ENCODE measurements around the gene SRGAP3. TPM values are rescaled to one million over a fixed set of nuclear protein-coding genes. Genes with fewer than 3 reads are reported as not detected.

The SRGAP3 gene
- total and polyA plus RNA-seq, 7 experiments from 2014 or later, result 1.4 to 6.0 (median 4.6) TPM

DNA sequence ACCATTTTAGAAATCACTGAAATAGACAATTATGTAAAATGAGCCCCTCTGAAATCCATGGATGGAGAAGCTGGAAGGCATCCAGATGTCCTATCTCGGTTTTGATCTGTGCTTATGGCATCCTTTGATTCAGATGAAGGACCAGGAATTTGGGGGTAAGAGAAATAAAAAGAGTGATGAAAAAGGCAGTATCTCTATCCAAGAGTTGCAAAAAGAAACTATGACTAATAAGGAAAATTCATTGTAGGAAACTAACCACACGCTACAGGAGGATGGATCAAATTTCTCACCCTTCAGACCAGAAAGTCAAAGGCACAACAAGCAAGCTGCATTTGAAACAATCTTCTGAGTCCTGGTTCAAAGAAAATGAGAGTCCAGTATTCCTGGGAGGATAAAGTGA, 34.8 kb downstream of the SRGAP3 start:
- ChIA-PET CTCF (no interaction called here), POLR2A (no interaction called here)
- no peaks in the 10 kb centered on the region for H3K9me3 Mint-ChIP-seq
- H3K4me3 ChIP-seq (ENCODE audit: low read length), result no peak overlapping the region
- no peaks in the 10 kb centered on the region for H3K27me3 ChIP-seq (ENCODE audit: control insufficient read depth in 2 of 2, insufficient read depth in 2 of 2, low read length in 2 of 2)
- H3K4me1 ChIP-seq (ENCODE audit: control insufficient read depth in 2 of 2, insufficient read depth in 2 of 2, low read length in 2 of 2), result no peaks in the 10 kb centered on the region
- no peak overlapping the region for H3K27ac Mint-ChIP-seq
- intact Hi-C loops (cut with micrococcal nuclease), result no loop called here
- H3K27ac ChIP-seq (ENCODE audit: low read depth, low read length), result no peak overlapping the region
- no peaks in the 10 kb centered on the region for H3K9me3 ChIP-seq (ENCODE audit: control insufficient read depth in 2 of 3, low read length in 3 of 3)
- H3K36me3 ChIP-seq (ENCODE audit: control insufficient read depth in 2 of 3, insufficient read depth in 3 of 3, low read length in 3 of 3), result no peaks in the 10 kb centered on the region
- H3K4me3 Mint-ChIP-seq, result no peak overlapping the region
- no peaks in the 10 kb centered on the region for H3K27me3 Mint-ChIP-seq
- no peaks in the 10 kb centered on the region for H3K36me3 Mint-ChIP-seq
- DNase-seq, result no peak
- no peak for ATAC-seq
- peaks cover 0 to 8% (median 4%) of the 10 kb centered on the region in 7 donors for H3K4me1 Mint-ChIP-seq

DNA sequence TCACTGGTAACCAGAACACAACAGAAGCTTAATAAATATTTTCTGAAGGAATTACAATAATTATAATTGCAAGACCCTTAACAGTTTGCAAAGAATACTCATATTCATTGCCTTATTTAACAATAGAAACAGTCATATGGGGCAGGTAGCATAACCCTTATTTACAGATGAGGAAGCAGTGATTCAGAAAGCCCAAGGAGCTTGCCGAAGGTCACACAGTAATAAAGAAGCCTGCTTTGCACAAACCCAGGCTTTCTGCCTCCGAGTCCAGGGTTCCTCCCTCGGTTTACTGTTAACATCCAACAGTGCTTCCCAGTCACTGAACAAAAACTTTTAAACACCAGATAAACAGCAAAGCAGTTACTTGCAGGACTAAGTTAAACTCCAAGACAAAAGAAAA, 35.3 kb downstream of the SRGAP3 start:
- ChIA-PET CTCF (no interaction called here), POLR2A (no interaction called here)
- H3K9me3 ChIP-seq (ENCODE audit: control insufficient read depth in 2 of 3, low read length in 3 of 3), result no peaks in the 10 kb centered on the region
- DNase-seq, result no peak
- peaks cover 0 to 3% (median 0%) of the 10 kb centered on the region in 5 donors for H3K36me3 Mint-ChIP-seq
- H3K4me3 ChIP-seq (ENCODE audit: low read length), result no peak overlapping the region
- H3K27me3 ChIP-seq (ENCODE audit: control insufficient read depth in 2 of 2, insufficient read depth in 2 of 2, low read length in 2 of 2), result no peaks in the 10 kb centered on the region
- H3K27me3 Mint-ChIP-seq, result peaks cover 0 to 2% (median 0%) of the 10 kb centered on the region in 5 donors
- H3K27ac Mint-ChIP-seq, result no peak overlapping the region
- H3K36me3 ChIP-seq (ENCODE audit: control insufficient read depth in 2 of 3, insufficient read depth in 3 of 3, low read length in 3 of 3), result no peaks in the 10 kb centered on the region
- H3K4me1 Mint-ChIP-seq, result peaks cover 0 to 8% (median 4%) of the 10 kb centered on the region in 7 donors
- intact Hi-C loops (cut with micrococcal nuclease), result no loop called here
- no peak for ATAC-seq
- no peaks in the 10 kb centered on the region for H3K9me3 Mint-ChIP-seq
- H3K27ac ChIP-seq (ENCODE audit: low read depth, low read length), result no peak overlapping the region
- H3K4me3 Mint-ChIP-seq, result no peak overlapping the region
- no peaks in the 10 kb centered on the region for H3K4me1 ChIP-seq (ENCODE audit: control insufficient read depth in 2 of 2, insufficient read depth in 2 of 2, low read length in 2 of 2)

DNA sequence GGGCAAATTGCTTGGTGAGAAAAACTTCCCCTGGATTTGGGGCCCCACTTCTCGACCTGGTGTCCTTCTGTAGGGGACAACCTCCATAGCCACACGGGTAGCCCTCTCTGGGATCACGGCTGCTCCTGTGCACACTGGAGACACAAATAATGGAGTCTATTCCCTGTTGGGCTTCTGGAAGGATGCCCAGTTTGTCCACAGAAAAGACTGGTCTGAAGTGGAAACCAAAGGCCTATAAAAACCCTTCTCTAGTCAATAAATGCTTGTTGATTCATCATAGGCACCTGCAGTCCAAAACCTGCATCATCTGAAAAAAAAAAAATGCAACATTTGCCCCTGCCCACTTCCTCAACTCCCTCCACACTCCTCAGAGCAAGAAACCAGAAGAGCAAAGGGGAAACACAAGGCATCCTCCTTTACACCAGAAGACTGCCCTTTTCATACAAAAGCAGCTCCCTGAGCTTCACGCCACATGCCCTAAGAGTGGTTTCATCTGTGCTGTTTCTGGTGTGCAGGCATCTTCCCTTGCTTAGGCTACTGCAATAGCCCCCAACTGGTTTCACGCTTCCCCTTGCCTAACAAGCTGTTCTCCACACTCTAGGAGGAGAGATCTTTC, 36.3 kb downstream of the SRGAP3 start:
- no peak overlapping the region for H3K27ac Mint-ChIP-seq
- peaks cover 0 to 6% (median 0%) of the 10 kb centered on the region in 5 donors for H3K36me3 Mint-ChIP-seq
- no peak for ATAC-seq

GRCh38 chr3:9211155-9211950, 38.1 kb downstream of the SRGAP3 start:
- H3K27ac Mint-ChIP-seq, result no peak overlapping the region
- CTCF ChIA-PET, result no interaction called here
- POLR2A ChIA-PET, result no interaction called here
- H3K36me3 ChIP-seq (ENCODE audit: control insufficient read depth in 2 of 3, insufficient read depth in 3 of 3, low read length in 3 of 3), result no peaks in the 10 kb centered on the region
- DNase-seq (no peak), ATAC-seq (no peak)
- peaks cover 0 to 6% (median 3%) of the 10 kb centered on the region in 5 donors for H3K36me3 Mint-ChIP-seq
- no peaks in the 10 kb centered on the region for H3K9me3 Mint-ChIP-seq
- H3K27me3 ChIP-seq (ENCODE audit: control insufficient read depth in 2 of 2, insufficient read depth in 2 of 2, low read length in 2 of 2), result no peaks in the 10 kb centered on the region
- intact Hi-C loops (cut with micrococcal nuclease), result no loop called here
- H3K27me3 Mint-ChIP-seq, result peaks cover 0 to 5% (median 0%) of the 10 kb centered on the region in 5 donors
- H3K4me1 Mint-ChIP-seq, result peaks cover 0 to 8% (median 4%) of the 10 kb centered on the region in 7 donors
- no peak overlapping the region for H3K4me3 Mint-ChIP-seq
- H3K27ac ChIP-seq (ENCODE audit: low read depth, low read length), result no peak overlapping the region
- H3K4me1 ChIP-seq (ENCODE audit: control insufficient read depth in 2 of 2, insufficient read depth in 2 of 2, low read length in 2 of 2), result no peaks in the 10 kb centered on the region
- H3K9me3 ChIP-seq (ENCODE audit: control insufficient read depth in 2 of 3, low read length in 3 of 3), result no peaks in the 10 kb centered on the region
- no peak overlapping the region for H3K4me3 ChIP-seq (ENCODE audit: low read length)

More for the DNA sequence above, 36.3 kb downstream of the SRGAP3 start:
- CTCF ChIA-PET, result no interaction called here
- intact Hi-C loops (cut with micrococcal nuclease), result no loop called here
- Mint-ChIP-seq H3K4me3 (no peak overlapping the region), H3K27me3 (peaks cover 0 to 5% (median 0%) of the 10 kb centered on the region in 5 donors), H3K9me3 (no peaks in the 10 kb centered on the region), H3K4me1 (peaks cover 0 to 8% (median 4%) of the 10 kb centered on the region in 7 donors)
- POLR2A ChIA-PET, result no interaction called here
- H3K9me3 ChIP-seq (ENCODE audit: control insufficient read depth in 2 of 3, low read length in 3 of 3), result no peaks in the 10 kb centered on the region
- no peaks in the 10 kb centered on the region for H3K4me1 ChIP-seq (ENCODE audit: control insufficient read depth in 2 of 2, insufficient read depth in 2 of 2, low read length in 2 of 2)
- no peak for DNase-seq
- no peak overlapping the region for H3K4me3 ChIP-seq (ENCODE audit: low read length)
- H3K27ac ChIP-seq (ENCODE audit: low read depth, low read length), result no peak overlapping the region
- no peaks in the 10 kb centered on the region for H3K36me3 ChIP-seq (ENCODE audit: control insufficient read depth in 2 of 3, insufficient read depth in 3 of 3, low read length in 3 of 3)
- H3K27me3 ChIP-seq (ENCODE audit: control insufficient read depth in 2 of 2, insufficient read depth in 2 of 2, low read length in 2 of 2), result no peaks in the 10 kb centered on the region

DNA sequence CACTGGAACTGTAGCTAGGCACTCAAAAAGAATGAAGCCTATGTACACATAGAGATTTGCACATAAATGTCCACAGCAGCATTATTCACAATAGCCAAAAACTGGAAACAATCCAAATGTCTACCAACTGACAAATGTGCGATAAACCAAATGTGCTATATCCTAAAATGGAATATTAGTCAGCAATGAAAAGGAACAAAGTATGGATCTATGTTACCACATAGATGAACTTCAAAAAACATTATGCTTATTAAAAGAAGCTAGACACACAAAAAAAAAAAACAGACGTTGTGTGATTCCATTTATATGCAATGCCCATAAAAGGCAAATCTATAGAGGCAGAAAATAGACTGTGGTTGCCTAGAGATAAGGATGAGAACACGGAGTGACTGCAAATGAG, 39.7 kb downstream of the SRGAP3 start:
- no peak for ATAC-seq
- ChIA-PET POLR2A (no interaction called here), CTCF (no interaction called here)
- H3K9me3 Mint-ChIP-seq, result no peaks in the 10 kb centered on the region
- intact Hi-C loops (cut with micrococcal nuclease), result no loop called here
- Histone ChIP-seq H3K27ac (ENCODE audit: low read depth, low read length) (no peak overlapping the region), H3K4me3 (ENCODE audit: low read length) (no peak overlapping the region), H3K36me3 (ENCODE audit: control insufficient read depth in 2 of 3, insufficient read depth in 3 of 3, low read length in 3 of 3) (no peaks in the 10 kb centered on the region), H3K27me3 (ENCODE audit: control insufficient read depth in 2 of 2, insufficient read depth in 2 of 2, low read length in 2 of 2) (no peaks in the 10 kb centered on the region), H3K4me1 (ENCODE audit: control insufficient read depth in 2 of 2, insufficient read depth in 2 of 2, low read length in 2 of 2) (no peaks in the 10 kb centered on the region), H3K9me3 (ENCODE audit: control insufficient read depth in 2 of 3, low read length in 3 of 3) (no peaks in the 10 kb centered on the region)
- DNase-seq, result no peak
- H3K4me1 Mint-ChIP-seq, result peaks cover 0 to 8% (median 4%) of the 10 kb centered on the region in 7 donors
- no peak overlapping the region for H3K4me3 Mint-ChIP-seq
- H3K27me3 Mint-ChIP-seq, result peaks cover 0 to 5% (median 0%) of the 10 kb centered on the region in 5 donors
- H3K27ac Mint-ChIP-seq, result no peak overlapping the region
- H3K36me3 Mint-ChIP-seq, result peaks cover 0 to 6% (median 3%) of the 10 kb centered on the region in 5 donors

- H3K27me3 Mint-ChIP-seq, result peaks cover 0 to 5% (median 0%) of the 10 kb centered on the region in 5 donors
- no peak overlapping the region for H3K4me3 Mint-ChIP-seq
- no peak overlapping the region for H3K4me3 ChIP-seq (ENCODE audit: low read length)
- H3K27ac ChIP-seq (ENCODE audit: low read depth, low read length), result no peak overlapping the region
- no peak for ATAC-seq
- H3K4me1 ChIP-seq (ENCODE audit: control insufficient read depth in 2 of 2, insufficient read depth in 2 of 2, low read length in 2 of 2), result no peaks in the 10 kb centered on the region
- no peak for DNase-seq
- CTCF ChIA-PET, result no interaction called here
- no peaks in the 10 kb centered on the region for H3K9me3 ChIP-seq (ENCODE audit: control insufficient read depth in 2 of 3, low read length in 3 of 3)
- H3K4me1 Mint-ChIP-seq, result peaks cover 0 to 6% (median 4%) of the 10 kb centered on the region in 7 donors
- H3K36me3 Mint-ChIP-seq, result peaks cover 0 to 6% (median 3%) of the 10 kb centered on the region in 5 donors
- POLR2A ChIA-PET, result no interaction called here
- H3K36me3 ChIP-seq (ENCODE audit: control insufficient read depth in 2 of 3, insufficient read depth in 3 of 3, low read length in 3 of 3), result no peaks in the 10 kb centered on the region
- H3K9me3 Mint-ChIP-seq, result no peaks in the 10 kb centered on the region
- H3K27me3 ChIP-seq (ENCODE audit: control insufficient read depth in 2 of 2, insufficient read depth in 2 of 2, low read length in 2 of 2), result no peaks in the 10 kb centered on the region
- intact Hi-C loops (cut with micrococcal nuclease), result no loop called here
- H3K27ac Mint-ChIP-seq, result no peak overlapping the region
These were observed 40.8 kb downstream of the SRGAP3 start for GRCh38 chr3:9208605-9209152.
